Activated naive CD4-positive, alpha-beta T cell treated with anti-CD3 and anti-CD28 coated beads, Interleukin-2, amount 50 U/mL, for 72 hours (primary cell): ENCODE data around the gene WNT7A. TPM values are rescaled to one million over a fixed set of nuclear protein-coding genes. Genes with fewer than 3 reads are reported as not detected.

ENCODE experiments used
- ATAC-seq, 2 donors: fragments of 150-1000 bp; cut with Tn5 transposase; 2 replicates each; pipeline ENCODE4 v1.10.0; 2021; ENCODE audit warnings: mild to moderate bottlenecking in 2 of 2, moderate library complexity in 2 of 2
- DNase-seq, 2 donors: peaks; one replicate each; pipeline ENCODE4 v3.0.0; 2021 to 2022; ENCODE audit warnings: low spot score in 2 of 2
- H3K27ac Mint-ChIP-seq, 2 donors: one replicate each; pipeline ENCODE4 v1.8.0; 2022; ENCODE audit warnings: mild to moderate bottlenecking in 2 of 2, mixed read lengths in 2 of 2
- H3K36me3 Mint-ChIP-seq, 2 donors: one replicate each; pipeline ENCODE4 v1.8.0; 2022; ENCODE audit warnings: mixed read lengths in 2 of 2
- H3K9me3 Mint-ChIP-seq, 2 donors: one replicate each; pipeline ENCODE4 v1.8.0; 2022; ENCODE audit warnings: mixed read lengths in 2 of 2
- total RNA-seq, 2 donors: library from RNA; stranded (reverse); gene quantifications; one replicate each; pipeline ENCODE4 v1.2.3, GENCODE V29; 2022

The WNT7A gene
- total RNA-seq, 2 donors from 2014 or later, result 0.06 to 0.14 TPM

DNA sequence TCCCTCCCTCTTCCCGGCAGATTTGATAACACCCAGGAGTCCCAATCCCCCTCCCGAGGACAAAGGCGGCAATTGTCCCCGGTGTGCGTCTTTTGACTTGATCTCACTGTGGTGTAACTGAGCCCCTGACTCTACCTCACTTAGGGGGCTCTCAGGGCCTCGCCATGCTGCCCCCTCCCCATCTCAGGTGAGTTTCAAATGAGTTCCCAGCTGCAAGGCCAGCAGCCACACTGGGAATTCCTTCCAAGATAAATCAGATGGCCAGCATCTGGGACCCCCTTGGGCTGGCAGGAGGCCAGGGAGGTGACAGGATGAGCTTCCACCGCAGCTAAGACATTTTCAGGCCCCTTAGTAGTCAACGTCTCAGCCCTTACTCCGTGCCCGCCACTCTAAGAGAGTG is 35.0 kb downstream of the WNT7A start:
- H3K9me3 Mint-ChIP-seq, result no peaks in the 10 kb centered on the region
- ATAC-seq (no peak), DNase-seq (no peak)
- H3K36me3 Mint-ChIP-seq, result no peaks in the 10 kb centered on the region
- H3K27ac Mint-ChIP-seq, result no peak overlapping the region

DNA sequence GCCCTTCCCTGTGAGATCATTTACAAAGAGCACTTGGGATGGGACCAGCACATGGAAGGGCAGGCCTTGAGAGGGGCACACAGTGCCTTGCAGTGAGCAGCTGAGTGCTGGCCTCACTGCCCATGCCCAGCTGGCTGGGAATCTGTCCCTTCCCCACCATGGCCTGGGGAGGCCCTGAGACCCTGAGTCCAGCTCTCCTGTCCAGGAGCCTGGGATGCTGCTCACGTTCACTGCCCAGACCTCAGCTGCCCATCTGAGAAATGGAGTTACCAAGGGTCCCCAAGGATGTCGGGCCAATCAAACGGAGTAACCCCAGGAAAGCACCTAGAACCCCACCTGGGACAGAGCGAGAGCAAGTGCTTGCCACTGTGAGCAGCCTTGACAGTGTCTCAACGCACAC is 35.6 kb downstream of the WNT7A start:
- Mint-ChIP-seq H3K9me3 (no peaks in the 10 kb centered on the region), H3K27ac (no peak overlapping the region), H3K36me3 (no peaks in the 10 kb centered on the region)
- ATAC-seq (no peak), DNase-seq (no peak)

DNA sequence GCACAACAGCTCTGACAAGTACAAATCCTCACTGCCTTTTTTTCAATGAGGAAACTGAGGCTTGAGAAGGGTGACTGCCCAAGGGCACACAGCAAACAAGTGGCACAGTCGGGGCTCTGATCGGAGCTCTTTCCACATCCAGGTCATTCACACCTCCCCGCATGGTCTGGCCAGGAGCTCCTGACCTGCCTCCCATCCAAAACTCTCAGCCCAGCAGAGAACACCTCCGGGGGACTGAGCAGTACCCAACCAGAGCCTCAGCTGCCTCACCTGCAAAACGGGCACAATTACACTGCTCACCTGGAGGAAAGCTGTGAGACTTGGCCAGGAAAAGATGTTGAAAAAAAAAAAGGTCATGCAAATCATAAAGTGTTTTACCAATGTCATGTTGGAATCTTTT is 36.5 kb downstream of the WNT7A start:
- Mint-ChIP-seq H3K36me3 (no peaks in the 10 kb centered on the region), H3K27ac (no peak overlapping the region), H3K9me3 (no peaks in the 10 kb centered on the region)
- DNase-seq (no peak), ATAC-seq (no peak)

DNA sequence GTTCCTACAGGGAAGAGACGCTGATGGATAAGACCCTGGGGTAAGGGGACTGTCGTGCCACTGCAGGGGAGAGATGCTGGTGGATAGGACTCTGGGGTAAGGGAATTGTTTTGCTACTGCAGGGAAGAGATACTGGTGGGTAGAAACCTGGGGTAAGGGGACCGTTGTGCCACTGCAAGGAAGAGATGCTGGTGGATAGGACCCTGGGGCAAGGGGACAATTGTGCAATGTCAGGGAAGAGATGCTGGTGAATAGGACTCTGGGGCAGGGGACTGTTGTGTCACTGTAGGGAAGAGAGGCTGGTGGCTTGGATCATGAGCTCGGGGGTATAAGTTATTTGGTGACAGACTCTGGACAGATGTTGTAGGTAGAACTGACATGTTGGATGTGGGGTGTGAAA is 37.6 kb downstream of the WNT7A start:
- no peaks in the 10 kb centered on the region for H3K9me3 Mint-ChIP-seq
- H3K27ac Mint-ChIP-seq, result no peak overlapping the region
- H3K36me3 Mint-ChIP-seq, result no peaks in the 10 kb centered on the region
- ATAC-seq (no peak), DNase-seq (no peak)

DNA sequence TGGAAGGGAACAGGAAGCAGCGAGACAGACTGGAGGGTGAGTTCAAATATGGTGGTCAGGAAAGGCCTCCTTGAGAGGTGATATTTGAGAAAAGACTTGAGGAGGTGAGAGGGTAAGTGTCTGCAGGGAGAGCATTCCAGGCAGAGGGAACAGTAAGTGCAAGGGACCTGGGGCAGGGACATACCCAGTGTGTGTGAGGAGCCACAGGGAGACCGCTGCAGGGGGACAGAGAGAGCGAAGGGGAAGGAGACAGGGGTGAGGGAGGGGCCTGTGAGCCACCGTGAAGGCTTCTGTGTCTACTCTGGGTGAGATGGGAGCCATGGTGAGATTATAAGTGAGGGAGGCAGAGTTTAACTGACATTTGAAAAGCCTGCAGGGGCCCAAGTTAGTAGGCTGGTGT is 38.0 kb downstream of the WNT7A start:
- no peak overlapping the region for H3K27ac Mint-ChIP-seq
- H3K36me3 Mint-ChIP-seq, result no peaks in the 10 kb centered on the region
- ATAC-seq, result no peak
- no peak for DNase-seq
- H3K9me3 Mint-ChIP-seq, result no peaks in the 10 kb centered on the region

DNA sequence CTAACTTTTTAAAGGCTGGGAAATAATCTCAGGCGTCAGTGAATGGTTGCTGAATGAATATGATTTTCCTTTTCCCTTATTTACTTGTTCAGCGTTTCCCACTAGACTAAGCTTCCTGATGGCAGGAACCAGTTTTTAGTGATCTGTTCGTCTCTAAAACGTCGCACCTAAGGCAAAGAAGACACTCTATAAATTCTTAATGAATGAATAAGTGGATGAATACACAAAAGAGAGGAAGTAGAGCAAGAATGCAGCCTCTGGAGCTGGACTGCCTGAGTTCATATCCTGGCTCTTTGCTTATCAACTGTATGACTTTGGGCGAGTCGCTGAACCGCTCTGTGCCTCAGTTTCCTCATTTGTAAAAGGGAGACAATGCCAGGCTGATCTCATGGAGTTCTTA is 38.7 kb downstream of the WNT7A start:
- DNase-seq (no peak), ATAC-seq (no peak)
- Mint-ChIP-seq H3K36me3 (no peaks in the 10 kb centered on the region), H3K27ac (no peak overlapping the region), H3K9me3 (no peaks in the 10 kb centered on the region)

DNA sequence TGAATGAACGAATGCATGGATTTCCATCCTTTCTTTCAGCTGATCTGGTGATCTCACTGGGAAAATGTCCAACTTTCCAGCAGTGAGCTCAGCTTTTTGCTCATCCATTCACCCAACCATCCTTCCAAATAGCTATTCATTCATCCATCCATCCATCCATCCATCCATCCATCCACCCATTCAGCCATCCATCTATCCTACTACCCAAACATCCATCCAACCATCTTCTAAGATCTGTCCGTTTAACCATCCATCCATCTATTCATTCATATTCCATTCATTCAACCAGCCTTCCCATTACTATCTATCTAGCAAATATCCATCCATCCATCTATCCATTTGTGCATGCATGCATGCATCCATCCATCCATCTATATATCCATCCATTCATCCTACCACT is 39.4 kb downstream of the WNT7A start:
- DNase-seq, result no peak
- Mint-ChIP-seq H3K9me3 (no peaks in the 10 kb centered on the region), H3K27ac (no peak overlapping the region), H3K36me3 (no peaks in the 10 kb centered on the region)
- no peak for ATAC-seq

DNA sequence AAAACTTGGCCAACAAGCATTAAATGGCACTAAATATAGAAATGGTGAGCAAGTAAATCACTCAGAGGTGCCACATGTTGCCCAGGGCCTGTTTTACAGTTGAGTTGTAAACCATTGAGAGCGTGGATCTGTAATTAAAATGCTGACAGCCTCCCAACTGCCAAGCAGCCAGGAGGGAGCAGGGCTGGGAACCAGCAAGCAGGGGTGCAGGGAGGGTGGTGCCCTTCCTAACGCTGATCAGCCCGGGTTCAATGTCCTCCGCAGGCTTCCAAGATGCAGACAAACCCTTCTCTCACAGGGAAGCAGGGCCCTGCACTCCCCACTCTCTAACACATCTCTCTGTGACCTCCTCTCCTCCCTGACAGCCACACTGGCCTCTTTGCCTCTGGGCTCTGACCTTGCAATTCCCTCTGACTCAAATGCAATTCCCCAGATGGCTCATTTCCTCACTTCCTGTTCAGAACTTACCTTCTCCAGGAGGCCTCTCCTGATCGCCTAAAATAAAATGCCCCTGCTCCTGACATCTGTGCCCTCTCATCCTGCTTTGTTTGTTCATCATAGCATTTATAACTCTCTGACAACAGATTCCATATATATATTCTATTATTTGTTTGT is 40.0 kb downstream of the WNT7A start:
- ATAC-seq (no peak), DNase-seq (no peak)
- Mint-ChIP-seq H3K27ac (no peak overlapping the region), H3K9me3 (no peaks in the 10 kb centered on the region), H3K36me3 (no peaks in the 10 kb centered on the region)

DNA sequence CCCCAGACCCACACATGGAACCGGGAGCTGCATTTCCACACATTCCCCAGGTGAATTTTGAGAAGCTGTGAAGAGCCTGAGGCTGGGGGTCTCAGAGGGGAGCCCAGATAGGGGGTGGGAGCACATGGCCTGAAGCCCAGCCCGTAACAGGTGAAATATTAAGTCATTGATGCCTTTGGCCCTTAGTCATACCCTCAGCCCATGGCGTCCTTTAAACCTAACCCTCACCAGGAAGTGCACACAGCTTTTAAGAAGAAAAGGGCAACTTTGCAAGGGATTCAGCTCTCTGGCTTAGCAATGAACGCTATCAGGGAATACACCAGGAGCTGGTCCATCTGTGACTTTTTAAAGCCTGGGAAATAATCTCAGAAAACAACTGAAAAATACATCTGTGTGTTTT is 40.6 kb downstream of the WNT7A start:
- ATAC-seq, result no peak
- Mint-ChIP-seq H3K36me3 (no peaks in the 10 kb centered on the region), H3K9me3 (no peaks in the 10 kb centered on the region), H3K27ac (no peak overlapping the region)
- no peak for DNase-seq

DNA sequence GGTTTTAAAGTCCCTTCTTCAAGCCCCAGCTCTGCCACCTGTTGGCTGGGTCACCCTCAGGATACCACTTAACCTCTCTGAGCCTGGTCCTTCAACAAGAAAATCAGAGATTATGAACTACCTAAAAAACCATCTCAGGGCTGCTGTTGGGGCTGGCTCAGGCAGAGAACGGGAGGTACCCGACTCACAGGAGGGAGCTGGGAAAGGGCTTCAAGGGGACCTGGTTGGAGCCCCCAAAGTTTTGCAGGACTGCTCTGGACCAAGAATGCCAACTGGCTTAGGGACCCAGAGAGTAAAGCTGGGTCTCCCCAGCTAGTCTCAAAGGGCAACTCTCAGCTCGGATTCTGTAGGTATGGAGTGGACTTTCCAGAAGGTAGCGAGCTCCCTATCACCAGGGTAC is 41.5 kb downstream of the WNT7A start:
- DNase-seq (no peak), ATAC-seq (no peak)
- H3K9me3 Mint-ChIP-seq, result no peaks in the 10 kb centered on the region
- no peak overlapping the region for H3K27ac Mint-ChIP-seq
- H3K36me3 Mint-ChIP-seq, result no peaks in the 10 kb centered on the region

DNA sequence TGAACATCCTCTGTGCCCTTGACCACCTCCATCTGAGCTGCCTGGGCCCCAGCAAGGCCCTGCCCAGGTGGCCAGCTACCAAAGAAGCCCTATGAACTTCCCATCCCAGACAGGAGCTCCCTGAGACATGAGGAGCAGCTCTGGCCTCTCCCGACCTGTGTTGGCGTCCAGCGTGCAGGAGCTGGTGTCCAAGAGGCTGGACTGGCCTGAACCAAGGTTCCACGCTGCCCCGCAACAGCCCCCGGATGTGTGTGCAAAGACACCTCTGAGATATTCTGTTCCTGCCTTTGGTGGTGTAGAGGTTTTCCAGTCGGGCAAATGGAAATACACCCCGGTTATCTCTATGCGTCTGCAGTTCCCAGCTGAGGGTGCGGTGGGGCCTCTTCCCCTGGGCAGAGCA is 42.1 kb downstream of the WNT7A start:
- DNase-seq, result no peak
- no peak for ATAC-seq
- Mint-ChIP-seq H3K36me3 (no peaks in the 10 kb centered on the region), H3K27ac (no peak overlapping the region), H3K9me3 (no peaks in the 10 kb centered on the region)

GRCh38 chr3:13836658-13837587 is 42.9 kb downstream of the WNT7A start:
- no peaks in the 10 kb centered on the region for H3K36me3 Mint-ChIP-seq
- no peaks in the 10 kb centered on the region for H3K9me3 Mint-ChIP-seq
- DNase-seq (no peak), ATAC-seq (no peak)
- H3K27ac Mint-ChIP-seq, result peak overlapping the region in 1 of 2 donors; percentile 69

DNA sequence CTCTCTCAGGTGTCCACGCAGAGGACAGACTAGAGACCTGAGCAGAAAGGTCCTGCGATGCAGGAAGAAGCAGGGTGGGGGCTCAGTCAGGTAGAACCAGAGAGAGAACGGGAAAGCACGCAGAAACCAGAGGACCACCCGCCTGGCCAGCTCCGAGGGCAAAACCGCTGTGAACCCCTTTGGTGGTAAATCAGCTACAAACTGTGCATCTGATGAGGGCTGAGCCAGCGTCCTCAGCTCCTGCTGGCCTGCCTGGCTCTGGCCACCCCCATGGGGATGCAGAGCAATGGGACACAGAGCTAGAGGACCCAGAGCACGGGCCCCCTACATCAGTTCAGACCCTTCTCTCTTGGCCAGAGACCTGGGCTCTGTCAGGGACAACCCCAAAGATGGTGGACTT is 44.6 kb downstream of the WNT7A start:
- H3K27ac Mint-ChIP-seq, result no peak overlapping the region
- ATAC-seq, result no peak
- H3K9me3 Mint-ChIP-seq, result no peaks in the 10 kb centered on the region
- no peaks in the 10 kb centered on the region for H3K36me3 Mint-ChIP-seq
- no peak for DNase-seq

DNA sequence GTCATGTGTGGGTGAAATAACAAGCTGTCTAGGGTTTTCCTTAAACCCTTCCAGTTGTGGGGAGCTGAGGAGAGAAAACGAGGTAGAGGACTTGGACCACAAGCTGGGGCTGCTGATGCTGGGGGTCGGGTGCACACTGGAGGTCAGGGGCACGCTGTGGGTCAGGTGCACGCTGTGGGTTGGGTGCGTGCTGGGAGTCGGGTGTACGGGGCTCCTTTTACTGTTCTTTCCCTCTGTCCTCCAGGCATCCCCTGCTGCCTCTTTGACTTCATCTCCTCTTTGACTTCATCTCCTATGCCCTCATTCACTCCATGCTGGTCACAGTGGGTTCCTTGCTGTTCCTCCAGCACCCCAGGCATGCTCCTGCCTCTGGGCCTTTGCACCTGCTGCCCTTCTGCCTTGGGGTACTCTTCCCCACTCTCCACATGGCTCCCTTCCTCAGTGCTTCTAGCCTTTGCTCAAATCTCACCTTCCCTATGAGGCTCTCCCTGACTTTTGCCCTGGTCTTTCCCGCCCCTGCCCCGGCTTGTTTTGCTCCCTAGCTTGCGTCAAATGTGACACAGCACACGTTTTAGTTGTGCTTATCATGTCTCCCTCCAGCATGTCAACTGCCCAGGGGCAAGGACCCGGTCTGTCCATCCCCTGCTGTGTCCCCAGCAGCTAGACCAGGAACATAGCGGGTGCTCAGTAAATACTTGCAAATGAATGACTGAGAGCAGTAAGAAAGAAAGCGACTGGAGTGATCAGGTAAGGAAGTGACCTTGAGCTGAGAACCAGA is 45.4 kb downstream of the WNT7A start:
- H3K9me3 Mint-ChIP-seq, result no peaks in the 10 kb centered on the region

DNA sequence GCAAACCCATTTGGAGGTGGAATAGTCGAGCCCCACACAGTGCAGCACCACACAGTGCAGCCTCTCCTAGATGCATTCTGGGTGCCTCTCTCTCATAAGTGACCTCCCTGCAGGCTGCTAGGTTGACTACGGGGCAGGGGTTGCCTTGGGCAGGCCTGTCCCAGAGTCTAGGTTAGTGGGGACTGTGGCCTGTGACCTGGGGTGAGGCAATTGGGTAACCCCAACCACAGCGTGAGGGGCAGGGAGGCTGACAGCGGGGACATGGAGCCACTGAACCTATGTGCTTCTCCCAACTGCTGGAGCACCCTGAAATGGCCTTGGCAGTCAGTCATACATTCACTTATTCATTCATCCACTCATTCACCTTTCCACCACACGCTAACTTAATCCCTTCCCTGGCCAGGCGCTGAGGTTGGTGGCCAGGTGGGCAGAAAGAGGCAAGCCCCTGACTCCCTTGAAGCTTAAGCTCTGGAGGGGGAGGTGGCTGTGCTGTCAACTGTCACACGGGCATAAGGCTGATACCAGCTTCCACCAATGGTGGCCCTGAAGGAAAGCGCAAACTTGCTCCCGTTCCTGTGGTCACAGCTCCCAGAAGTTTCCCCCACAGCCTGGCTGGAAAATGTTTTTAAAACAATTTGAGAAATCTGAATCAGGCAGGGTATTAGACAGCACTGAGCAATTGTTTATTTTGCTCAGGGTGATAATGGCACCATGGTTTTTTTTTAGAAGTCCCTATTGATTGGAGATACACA is 46.2 kb downstream of the WNT7A start:
- DNase-seq, result no peak
- no peaks in the 10 kb centered on the region for H3K9me3 Mint-ChIP-seq
- no peak for ATAC-seq
- H3K27ac Mint-ChIP-seq, result no peak overlapping the region
- H3K36me3 Mint-ChIP-seq, result no peaks in the 10 kb centered on the region

More for the DNA sequence above, 45.4 kb downstream of the WNT7A start:
- no peaks in the 10 kb centered on the region for H3K36me3 Mint-ChIP-seq
- DNase-seq (no peak), ATAC-seq (no peak)
- H3K27ac Mint-ChIP-seq, result no peak overlapping the region

- no peak for DNase-seq
- H3K9me3 Mint-ChIP-seq, result no peaks in the 10 kb centered on the region
- no peak for ATAC-seq
- H3K27ac Mint-ChIP-seq, result peak overlapping the region in 1 of 2 donors; percentile 4
- no peaks in the 10 kb centered on the region for H3K36me3 Mint-ChIP-seq
These were observed 47.7 kb downstream of the WNT7A start for GRCh38 chr3:13832130-13832529.
